Stimulated activated CD8-positive, alpha-beta memory T cell treated with anti-CD3 and anti-CD28 coated beads, Interleukin-2, amount 100 ng/mL, for 48 hours (primary cell): ENCODE results near the gene BRF1.
"Not testable (repeated sequence)": the region's sequence is repeated elsewhere in the genome, so short reads cannot be mapped to it uniquely, and the experiment has no call there.

Experiments used
- DNase-seq, 2 donors: peaks; one replicate each; pipeline ENCODE4 v3.0.0-alpha.2; 2020; ENCODE audit warnings: low read depth in 2 of 2

BRF1 gene

DNA sequence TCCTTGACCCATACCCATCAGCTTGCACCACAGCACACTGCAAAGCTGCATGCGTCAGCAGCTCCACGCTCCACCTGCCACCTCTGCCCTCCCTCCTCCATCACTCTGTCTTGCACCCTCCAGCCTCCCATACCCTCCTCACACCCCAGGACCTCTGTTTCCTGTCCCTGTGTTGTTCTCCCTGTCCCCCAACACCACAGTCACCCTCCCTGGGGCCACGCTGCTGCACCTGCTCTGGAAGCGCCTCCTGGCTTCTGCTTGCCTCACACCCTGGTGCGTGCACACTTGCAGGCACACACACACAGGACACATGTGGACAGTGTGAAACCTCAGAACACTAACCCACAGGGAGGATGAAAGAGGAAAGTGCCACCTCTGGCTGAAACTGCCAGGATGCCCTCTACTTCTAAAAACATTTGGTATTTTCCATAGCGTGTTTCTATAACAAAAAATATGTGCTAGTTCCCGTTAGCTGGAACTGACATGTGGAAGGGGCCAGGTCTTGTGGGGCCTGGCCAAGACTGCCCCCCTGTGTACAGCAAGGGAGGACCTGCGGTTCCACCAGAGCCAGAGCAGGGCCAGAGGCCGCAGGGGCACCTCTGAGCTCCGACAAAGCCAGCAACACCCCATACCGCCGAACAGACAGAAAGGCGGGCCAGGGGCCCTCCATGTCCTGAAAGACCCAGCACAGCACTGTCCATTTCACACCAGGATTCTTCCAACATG, 10.0 kb downstream of the BRF1 start:
- no peak for DNase-seq

DNA sequence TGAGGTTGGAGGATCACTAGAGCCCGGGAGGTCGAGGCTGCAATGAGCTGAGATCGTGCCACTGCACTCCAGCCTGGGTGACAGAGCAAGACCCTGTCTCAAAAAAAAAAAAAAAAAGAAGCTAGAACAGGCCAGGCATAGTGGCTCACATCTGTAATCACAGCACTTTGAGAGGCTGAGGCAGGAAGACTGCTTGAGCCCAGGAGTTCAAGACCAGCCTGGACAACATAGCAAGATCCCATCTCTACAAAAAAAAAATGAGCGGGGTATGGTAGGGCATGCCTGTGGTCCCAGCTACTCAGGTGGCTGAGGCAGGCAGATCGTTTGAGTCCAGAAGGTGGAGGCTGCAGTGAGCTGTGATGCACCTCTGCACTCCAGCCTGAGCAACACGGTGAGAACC, 11.9 kb downstream of the BRF1 start:
- DNase-seq = not testable (repeated sequence)

DNA sequence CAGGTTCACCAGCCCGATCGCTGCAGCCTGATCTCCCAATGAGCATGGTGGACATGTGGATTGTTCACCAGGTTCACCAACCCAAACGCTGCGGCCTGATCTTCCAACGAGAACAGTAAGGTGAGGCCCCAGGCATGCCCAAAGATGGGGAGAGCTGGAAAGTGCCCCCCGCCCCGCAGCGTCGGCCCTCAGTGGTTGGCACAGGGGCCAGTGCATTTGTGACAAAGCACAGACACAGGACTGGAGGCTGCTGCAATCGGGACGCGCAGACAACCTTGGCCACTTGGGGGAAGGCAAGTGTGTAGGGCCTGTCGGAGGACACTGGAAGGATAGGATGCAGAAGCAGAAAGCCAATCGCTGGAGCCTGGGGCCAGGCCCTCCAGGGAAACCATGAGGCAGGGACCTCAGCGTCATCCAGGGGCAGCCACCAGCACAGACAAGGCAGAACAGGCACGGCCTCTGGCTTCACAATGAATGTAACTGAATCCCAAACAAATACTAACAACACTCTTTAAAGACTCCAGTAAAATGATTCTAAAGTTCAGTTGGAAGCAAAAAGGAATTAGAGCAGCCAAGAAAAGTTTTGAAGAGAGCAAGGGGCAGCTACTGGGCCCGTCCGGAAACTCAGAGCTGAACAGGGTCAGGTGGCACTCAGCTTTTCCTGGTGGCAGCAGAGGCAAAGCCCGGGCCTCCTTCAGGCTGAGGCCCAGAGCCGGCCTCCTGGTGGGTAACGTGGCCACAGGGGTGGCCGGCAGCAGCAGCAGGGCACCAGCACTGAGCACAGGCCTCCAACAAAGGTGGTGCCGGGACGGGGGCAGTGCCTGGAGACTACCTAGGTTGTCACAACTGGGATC, 13.3 kb downstream of the BRF1 start:
- no peak for DNase-seq

DNA sequence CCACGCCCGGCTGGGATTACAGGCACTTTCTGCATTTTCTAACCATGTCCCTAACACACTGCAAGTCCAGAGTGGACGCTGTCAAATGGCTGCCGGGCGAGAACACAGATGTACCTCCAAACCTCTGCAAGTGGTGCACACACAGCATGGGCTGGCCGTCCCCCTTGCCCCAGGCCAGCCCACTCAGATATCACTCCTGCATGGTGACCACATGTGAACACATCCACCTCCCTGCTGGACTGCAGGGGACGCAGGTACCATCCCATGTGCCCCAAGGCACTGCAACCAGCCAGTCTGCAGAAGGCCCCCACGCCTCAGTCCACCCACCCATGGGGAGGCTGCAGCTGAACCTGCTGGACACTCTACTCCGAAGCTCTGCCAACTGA, 14.0 kb downstream of the BRF1 start:
- no peak for DNase-seq

DNA sequence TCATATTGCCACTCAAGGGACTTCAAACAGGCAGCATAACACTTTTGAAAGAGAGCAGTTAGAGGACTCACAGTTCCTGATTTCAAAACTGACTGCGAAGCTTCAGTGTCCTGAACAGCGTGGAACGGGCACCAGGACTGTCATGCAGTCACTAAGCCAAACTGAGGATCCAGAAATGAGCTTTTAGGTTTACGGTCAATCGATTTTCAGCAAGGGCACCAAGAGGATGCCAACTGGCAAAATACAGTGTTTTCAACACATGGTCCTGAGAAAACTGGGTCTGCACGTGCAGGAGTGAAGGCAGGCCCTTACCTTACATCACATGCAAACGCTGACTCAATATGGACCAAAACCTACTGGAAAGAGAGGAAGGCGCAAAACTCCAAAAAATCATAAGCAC, 15.6 kb downstream of the BRF1 start:
- DNase-seq = no peak

DNA sequence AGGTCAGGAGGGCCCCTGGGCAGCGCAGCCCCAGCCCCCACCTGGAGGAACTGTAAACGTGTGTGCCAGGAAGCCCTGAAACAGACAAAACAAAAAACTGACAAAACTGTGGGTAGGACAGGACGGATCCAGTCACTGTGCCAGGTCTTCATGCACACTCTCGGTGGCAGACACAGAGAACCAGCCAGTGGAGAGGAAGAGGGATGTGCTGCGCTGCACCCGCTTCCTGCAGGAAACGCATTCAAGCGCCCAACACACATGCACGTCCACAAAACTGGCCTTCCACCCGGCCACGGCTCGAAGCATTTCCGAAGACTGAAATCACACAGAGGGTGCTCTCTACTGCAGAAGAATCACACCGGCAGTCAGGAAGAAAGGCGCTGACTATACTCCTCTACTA, 16.9 kb downstream of the BRF1 start:
- DNase-seq = no peak

DNA sequence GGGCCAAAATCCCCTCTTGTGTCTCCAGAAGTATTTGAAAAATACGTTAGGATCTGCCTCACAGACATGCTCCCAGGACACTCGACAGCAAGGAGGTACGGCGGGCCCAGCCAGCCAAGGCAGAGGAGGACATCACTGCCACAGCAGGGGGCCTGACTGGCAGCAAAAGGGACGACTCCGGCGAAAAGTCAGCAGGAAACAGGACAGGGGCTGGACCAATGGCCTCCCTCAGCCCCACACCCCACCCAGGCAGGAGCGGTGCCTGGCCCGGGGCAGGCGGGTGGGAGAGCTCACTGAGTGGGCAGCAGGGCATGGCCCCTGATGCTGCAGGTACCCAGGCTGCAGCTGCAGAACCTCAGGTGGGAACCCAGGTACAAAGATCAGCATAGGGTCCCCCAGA, 17.8 kb downstream of the BRF1 start:
- no peak for DNase-seq

DNA sequence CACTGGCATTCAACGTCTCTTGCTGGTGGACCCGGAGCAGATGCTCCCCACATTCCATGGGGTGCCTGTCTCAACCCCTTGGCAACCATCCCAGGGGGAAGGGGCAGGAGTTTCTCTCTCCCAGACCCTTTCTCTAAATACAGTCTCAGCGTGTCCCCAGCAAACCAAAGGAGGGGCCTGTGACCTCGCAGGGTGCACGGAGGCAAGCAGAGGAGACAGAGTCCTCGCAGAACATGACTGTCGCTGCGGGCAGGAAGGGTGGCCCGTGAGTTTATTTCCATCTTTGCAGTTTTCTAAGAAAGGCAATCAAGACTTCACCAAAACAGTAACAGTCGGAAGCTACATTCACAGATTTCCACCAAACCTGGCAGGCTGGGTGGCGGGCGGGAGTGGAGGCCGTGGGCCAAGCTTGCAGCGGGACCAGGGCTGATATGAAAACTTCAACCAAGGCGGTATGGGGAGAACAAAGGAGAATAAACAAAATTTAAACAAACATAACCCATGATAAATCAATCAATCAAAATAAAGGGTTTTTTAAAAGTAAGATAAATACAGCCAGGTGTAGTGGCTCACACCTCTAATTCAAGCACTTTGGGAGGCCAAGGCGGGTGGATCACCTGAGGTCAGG, 18.6 kb downstream of the BRF1 start:
- no peak for DNase-seq

DNA sequence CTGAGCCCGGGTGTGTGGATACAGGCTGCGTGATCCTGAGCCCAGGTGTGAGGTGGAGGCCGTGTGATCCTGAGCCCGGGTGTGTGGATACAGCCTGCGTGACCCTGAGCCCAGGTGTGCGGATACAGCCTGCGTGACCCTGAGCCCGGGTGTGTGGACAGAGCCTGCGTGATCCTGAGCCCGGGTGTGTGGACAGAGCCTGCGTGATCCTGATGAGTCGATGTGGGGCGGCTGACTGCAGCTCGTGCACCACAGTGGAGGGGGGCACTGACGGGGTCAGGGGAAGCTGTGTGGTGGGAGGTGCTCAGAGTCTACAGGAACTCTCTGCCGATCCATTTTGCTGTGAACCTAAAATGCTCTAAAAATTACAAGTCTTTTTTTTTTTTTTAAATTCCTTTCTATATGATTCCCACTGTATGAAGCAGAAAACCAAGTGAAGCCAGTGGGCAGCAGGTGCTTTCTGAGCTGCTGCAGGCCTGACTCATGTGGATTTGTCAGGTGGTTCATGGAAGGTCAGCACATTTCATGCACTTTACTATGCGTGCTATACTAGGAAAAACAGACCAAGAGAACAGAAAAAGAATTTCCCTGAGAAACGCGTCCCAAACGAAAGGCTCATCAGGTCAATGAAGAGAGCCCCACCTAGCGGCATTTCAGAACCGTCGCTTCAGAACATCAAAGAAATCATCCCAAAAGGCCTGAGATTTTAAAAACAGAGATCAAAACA, 19.3 kb downstream of the BRF1 start:
- DNase-seq = no peak

DNA sequence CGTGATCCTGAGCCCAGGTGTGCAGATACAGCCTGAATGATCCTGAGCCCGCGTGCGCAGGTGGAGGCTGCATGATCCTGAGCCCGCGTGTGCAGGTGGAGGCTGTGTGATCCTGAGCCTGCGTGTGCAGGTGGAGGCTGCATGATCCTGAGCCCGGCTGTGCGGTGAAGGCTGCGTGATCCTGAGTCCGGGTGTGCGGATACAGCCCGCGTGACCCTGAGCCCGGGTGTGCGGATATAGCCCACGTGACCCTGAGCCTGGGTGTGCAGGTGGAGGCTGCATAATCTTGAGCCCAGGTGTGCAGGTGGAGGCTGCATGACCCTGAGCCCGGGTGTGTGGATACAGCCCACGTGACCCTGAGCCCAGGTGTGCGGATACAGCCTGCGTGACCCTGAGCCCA, 20.3 kb downstream of the BRF1 start:
- no peak for DNase-seq

DNA sequence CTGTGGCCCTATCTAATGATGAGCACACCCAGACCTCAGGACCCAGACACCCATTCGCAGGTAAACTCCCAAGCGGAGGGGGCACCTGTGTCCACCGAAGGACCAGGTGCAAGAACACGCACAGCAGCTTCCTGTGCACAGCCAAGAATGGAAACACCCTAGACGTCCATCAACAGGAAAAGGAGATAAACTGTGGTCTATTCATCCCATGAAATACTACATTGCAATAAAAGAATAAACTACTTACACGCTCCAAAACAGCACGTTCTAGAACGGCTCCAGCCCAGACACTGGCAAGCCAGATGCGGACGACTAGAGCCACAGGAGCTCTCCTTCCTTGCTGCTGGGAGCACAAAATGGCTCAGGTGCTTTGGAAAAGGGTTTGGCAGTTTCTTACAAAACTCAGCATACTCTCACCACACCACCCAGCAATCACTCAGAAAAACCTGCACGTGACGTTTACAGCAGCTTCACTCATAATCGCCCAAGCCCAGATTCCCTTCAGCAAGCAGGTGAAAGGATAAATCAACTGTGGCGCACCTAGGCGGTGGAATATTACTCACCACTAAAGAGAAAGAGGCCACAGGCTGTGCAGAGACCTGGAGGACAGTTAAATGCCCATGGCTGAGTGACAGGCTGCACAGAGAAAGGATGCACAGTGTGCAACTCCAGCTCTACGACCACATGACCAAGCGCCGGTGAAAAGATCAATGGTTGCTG, 21.0 kb downstream of the BRF1 start:
- no peak for DNase-seq

DNA sequence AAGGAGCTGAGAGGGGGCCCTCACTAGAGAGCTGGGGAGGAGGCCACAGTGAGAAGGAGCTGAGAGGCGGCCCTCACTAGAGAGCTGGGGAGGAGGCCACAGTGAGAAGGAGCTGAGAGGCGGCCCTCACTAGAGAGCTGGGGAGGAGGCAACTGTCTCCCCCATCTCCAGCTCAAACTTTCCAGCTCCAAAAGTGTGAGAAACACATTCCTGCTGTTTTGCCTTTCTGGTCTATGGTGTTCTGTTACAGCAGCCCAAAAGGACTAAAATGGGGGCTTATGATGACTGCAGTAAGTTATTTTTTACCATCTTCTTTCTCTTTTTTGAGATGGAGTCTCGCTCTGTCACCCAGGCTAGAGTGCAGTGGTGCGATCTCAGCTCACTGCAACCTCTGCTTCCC, 23.4 kb downstream of the BRF1 start:
- not testable (repeated sequence) for DNase-seq

DNA sequence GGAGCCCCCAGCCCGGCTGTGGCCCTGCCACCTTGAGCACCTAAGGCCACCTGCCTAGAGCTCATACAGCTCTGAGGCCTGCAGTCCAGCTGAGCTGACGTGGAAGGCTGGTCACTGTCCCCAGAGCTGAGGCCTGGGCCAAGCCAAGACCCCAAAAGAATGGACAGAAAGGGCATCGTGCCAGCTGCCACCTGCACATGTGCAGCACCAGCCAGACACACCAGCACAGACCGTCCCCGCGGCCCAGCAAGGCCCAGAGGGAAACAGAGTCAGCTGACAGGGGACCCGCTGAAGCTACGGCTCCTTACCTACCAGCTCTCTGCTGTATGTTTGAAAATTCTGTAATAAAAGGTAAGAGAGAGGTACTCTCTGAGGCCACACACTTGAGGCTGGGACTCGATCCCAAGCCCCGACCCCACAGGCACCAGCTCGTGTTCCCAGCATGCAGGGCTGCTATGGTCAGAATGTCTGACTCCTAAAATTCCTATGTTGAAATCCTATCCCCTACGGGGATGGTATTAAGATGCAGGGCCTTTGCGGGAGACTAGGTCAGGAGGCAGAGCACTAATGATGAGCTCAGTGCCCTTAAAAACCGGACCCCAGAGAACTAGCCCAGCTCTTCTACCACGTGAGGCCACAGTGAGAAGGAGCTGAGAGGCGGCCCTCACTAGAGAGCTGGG, 25.4 kb downstream of the BRF1 start:
- DNase-seq = no peak

DNA sequence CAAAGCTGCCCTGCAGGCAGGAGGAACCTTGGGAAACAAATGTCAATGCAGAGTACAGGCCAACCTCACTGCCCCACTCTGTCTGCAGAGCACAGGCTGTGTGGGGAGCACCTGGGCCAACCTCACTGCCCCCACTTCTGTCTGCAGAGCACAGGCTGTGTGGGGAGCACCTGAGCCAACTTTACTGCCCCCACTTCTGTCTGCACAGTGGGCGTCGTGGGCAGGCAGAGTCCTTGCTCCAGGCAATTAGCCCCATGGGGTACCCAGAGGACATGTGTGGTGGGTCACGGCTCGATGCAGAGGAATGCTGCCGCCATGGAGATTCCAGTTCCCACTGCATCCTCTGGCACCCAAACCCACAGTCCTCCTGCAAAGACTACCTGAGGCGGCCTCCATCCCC, 26.2 kb downstream of the BRF1 start:
- no peak for DNase-seq

DNA sequence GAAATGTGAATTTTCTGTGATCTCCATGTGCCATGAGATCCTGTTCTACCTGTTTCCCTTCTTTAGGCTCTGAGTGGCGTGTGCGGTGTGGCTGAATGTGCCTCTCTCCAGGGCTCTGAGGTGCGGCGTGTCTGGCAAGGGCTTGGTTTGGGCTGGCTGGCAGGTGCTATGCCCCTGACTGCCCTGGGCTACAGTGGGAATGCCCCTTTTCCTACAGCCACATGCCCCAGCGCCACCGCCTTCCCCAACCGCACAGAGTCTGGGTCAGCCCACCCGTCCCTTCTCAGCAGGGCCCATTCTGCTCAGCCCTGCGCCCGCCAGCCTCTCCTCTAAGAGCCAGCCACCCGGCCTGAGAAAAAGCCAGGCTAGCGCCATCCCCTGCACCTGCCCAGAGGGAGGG, 27.7 kb downstream of the BRF1 start:
- DNase-seq = no peak

DNA sequence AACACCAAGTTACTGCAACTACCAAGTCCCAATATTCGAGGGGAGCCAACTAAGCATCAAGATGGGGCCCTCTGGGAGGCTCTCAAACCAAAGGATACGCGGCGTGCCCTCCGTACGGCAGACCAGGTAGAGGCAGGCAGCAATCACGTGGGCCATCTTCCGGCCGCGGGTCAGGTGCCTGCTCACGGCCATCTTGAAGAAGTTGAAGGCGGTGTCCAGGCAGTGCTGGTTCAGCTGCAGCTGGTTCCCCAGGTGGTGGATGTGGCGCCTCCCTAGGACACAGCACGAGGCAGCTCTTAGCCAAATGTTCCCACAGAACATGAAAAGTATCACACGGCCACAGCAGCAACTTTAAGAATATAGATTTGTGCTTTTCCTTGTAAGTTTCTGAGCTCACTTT, 28.2 kb downstream of the BRF1 start:
- no peak for DNase-seq

DNA sequence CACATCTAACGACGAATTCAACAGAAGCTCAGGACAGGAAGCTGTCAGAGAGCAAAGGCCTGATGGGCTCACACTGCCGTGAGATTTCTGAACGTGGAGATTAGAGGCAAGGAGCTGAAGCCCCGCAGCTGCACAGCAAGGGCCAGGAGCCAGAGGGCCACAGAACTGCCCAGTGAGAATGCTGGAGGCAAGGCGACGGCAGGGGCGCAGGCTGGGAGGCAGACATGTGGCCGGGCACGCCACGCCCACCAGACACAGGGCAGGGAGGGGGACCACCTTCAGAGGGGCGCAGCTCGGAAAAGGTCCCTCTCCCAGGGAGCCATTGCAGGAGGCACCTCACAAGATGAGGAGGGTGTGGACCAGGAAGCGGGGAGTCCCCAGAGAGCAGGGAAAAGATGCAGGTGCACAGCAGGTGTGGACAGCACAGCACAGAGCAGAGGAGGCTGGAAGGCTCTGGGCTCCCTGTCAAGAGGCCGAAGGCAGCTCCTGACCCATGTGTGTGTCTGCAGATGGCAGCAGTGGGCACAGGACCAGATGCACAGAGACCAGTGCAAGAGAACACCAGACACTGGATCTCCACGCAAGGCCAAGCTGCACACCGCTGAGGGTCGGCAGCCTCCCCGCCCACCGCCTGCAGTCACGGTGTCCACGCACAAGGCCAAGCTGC, 29.4 kb downstream of the BRF1 start:
- no peak for DNase-seq

DNA sequence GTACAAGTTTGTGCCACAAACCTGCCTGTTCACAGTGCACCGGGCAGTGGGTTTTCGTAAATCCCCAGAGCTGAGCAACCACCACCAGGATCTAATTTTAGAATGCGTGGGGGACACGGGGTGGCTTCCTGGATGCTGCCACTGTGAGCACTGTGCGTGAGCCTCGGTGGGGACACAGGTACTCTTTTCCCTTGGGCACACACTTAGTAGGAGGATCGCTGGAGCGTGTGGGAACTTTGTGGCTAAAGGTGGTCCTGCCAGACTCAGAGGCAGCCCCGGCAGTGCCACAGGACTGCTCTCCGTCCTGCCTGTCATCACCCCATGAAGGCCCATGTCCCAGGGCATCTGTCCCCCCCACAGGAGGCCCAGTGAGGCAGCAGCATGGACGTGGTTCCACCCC, 31.4 kb downstream of the BRF1 start:
- no peak for DNase-seq

DNA sequence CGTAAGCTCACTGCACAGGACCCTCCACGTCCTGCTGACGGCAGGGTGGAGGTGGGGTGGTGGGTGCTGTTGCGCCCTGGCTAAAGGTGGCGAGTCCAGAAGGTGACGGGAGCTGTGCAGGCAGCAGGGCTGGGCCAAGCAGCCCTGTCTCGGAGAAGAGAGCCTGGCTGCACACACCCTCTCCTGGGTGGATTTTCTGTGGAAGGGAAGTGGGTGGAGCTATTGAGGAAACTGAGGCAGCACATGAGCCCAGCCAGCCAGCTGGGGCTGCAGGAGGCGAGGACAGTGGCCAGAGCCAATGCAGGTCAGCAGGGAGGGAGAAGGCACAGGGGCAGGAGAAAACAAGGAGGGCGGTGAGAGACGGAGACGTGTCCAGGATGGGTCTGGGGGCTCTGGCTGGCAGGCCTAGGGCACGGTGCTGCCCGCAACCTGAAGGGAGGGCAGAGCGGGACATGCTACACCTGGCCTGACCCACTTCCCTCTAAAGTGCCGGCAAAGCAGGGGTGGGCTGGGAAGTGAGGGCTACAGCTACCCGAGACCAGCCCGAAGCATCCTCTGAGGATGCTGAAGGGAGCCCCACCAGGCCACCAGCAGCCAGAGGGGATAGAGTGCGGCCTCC, 32.0 kb downstream of the BRF1 start:
- DNase-seq = no peak
